NB4 (cell line): ENCODE measurements around the gene LRRIQ3.

Experiments used
- POLR2A ChIP-seq: IDR thresholded peaks from 2 replicates; pipeline ENCODE4 v1.6.1; 2011; ENCODE audit warnings: mild to moderate bottlenecking; ENCODE audit not compliant: insufficient read length; ENCODE audit errors: extremely low read depth
- TF ChIP-seq, protein P1 (sequence below): IDR thresholded peaks from one replicate; pipeline ENCODE4 v1.5.1; 2012; ENCODE audit warnings: low read depth, low read length
- TF ChIP-seq, protein P2 (sequence below): IDR thresholded peaks from 2 replicates; pipeline ENCODE4 v1.6.1; 2011; ENCODE audit warnings: low read depth, low read length

DNA sequence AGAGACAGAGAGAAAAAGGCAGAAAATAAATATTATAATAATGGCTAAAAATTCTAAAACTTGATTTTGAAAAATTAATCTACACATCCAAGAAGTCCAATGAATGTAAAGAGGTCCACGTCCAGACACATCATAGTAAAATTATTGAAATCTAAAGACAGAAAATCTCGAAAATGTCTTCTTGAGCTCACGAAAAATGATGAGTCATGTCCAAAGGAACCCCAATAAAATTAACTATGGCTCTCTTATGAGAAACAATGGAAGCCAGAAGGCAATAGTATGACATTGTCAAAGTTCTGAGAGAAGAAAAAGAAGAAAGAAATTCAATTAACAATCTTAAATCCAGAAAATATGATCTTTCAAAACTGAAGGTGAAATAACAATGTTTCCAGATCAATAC lies 84.6 kb downstream of the LRRIQ3 start:
- TF ChIP-seq, protein P1, sequence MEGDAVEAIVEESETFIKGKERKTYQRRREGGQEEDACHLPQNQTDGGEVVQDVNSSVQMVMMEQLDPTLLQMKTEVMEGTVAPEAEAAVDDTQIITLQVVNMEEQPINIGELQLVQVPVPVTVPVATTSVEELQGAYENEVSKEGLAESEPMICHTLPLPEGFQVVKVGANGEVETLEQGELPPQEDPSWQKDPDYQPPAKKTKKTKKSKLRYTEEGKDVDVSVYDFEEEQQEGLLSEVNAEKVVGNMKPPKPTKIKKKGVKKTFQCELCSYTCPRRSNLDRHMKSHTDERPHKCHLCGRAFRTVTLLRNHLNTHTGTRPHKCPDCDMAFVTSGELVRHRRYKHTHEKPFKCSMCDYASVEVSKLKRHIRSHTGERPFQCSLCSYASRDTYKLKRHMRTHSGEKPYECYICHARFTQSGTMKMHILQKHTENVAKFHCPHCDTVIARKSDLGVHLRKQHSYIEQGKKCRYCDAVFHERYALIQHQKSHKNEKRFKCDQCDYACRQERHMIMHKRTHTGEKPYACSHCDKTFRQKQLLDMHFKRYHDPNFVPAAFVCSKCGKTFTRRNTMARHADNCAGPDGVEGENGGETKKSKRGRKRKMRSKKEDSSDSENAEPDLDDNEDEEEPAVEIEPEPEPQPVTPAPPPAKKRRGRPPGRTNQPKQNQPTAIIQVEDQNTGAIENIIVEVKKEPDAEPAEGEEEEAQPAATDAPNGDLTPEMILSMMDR = no peak
- no peak for TF ChIP-seq POLR2A
- TF ChIP-seq, protein P2, sequence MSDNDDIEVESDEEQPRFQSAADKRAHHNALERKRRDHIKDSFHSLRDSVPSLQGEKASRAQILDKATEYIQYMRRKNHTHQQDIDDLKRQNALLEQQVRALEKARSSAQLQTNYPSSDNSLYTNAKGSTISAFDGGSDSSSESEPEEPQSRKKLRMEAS = no peak
